NK-92 (cell line): Measurements from ENCODE around the gene CLIC5.

Source experiments
- DNase-seq: peaks from one replicate; lab custom pipeline; 2025; ENCODE audit not compliant: unreplicated experiment; lab: John Stamatoyannopoulos, UW

The CLIC5 gene

DNA sequence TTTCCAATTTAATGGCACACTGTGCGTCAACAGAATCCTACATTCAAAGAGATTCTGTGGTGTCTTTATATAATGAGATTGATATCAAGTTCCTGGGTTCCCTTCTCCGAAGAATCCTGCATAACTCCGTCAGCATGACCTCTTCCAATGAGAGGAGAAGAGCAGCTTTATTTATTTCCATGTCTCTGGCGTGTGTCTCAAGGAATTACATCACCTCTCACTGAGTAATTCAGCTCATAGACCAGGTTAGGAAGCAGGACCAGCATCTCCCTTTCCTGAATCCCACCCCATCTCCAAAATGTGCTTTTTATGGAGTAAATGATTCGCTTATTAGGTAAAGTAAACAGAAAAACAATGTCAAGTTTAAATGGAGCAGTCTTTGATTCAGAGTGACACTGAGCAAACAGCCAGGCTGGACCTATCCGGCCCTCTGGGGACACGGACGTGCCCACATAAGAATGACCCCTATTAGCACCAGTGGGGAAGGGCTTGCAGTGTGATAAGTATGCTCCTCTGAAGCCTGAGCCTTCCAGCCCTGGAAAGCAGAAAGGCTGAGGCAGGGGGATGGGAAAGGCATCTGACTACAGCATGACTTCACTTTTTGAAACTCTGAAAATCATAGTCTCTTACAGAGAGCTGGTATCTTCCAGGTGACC is 165.2 kb downstream of the CLIC5 start:
- DNase-seq: no peak

DNA sequence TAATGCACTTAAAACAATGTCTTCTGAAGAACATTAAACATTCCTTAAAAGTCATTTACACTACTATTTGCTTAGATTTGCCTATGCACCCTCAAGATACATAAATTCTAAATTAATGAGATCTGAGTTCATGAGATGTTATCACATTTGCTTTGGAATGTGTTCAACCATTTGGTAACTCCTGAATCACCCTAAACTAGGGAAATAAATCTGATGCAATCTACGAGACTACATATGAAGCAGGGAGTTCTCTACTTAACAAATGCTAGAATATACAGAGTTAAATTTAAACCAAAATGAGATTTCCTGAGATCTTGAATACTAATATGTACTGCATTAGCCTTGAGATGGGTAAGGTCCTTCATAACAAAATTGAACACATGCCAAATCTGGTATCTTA is 170.1 kb downstream of the CLIC5 start:
- no peak for DNase-seq

DNA sequence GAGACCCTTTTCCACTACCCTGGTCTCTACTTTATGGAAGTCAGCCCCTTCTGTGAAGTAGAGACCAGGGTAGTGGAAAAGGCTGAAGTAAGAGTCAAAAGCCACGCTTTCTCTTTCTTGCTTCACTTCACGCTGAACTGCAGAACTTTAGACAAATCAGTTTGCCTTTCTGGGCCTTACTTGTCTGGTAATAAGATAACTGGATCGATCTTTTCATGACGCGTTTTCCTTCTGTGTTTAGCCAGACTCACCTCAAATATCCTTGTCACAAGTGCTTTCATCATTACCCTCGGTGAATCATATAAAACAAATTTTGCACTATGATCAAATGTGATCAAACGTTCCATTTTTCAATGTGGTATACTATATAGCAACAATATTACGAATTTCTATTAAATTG is 170.7 kb downstream of the CLIC5 start:
- DNase-seq: no peak

DNA sequence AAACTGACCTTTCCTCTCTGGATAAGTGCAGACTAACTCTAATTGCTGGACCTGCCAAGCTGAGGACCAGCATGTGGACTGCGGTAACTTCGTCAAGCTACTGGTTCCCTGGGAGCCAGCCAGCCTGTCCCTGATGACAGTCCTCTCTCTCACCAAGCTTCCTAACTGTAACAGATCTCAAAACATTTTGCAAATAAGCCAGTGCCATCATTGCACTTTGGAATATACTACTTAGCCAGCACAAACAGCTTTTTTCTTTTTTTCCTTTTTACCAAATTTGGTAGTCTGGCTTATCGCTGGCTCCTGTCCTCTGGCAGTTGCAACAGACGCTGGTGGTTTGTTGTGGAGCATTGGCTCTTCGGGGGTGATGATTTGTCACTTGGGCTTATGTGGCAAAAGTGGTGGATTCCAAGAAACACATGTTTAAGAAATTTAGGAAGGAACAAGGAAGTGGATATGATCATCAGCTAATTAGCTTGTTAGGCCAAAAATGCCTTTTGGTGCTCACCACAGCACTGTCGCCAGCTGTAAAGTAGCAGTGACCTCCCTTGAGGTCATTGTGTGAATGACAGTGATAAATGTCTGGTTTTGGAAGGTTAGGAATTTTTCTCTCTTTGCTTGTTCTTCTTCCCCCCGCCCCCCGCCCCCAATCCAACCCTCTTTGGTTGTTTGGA is 171.7 kb downstream of the CLIC5 start:
- DNase-seq: no peak

DNA sequence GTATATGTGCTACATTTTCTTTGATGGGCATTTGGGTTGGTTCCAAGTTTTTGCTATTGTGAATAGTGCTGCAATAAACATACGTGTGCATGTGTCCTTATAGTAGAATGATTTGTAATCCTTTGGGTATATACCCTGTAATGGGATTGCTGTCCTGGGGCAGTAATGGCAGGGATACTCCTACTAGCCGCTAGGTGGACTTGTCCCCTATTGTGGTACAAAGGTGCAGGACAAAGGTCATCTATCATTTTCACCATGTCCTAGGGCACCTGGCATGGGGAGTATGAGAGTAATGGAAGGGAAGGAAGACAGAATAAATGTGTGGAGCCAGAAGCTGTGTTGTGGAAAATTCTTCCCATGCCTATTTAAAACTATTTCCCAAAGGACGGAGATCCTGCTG is 174.6 kb downstream of the CLIC5 start:
- no peak for DNase-seq

DNA sequence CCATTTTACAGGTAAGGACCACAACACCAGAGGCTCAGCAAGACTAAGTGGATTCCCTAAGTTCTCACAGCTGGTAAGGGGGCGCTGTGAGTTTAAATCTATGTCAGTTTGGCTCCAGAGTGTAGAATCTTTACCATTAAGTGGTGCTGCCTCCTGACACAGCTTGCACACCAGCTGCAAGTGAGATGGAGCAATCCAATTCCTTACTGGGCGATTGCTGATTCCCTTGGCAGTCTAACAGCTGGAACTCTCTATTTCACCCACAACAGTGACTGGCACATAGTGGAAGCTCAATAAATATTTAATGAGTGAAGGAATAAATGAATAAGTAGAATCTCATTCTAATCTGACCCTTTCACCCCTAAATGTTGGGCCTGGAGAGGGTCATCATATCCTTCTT is 176.7 kb downstream of the CLIC5 start:
- DNase-seq: no peak

DNA sequence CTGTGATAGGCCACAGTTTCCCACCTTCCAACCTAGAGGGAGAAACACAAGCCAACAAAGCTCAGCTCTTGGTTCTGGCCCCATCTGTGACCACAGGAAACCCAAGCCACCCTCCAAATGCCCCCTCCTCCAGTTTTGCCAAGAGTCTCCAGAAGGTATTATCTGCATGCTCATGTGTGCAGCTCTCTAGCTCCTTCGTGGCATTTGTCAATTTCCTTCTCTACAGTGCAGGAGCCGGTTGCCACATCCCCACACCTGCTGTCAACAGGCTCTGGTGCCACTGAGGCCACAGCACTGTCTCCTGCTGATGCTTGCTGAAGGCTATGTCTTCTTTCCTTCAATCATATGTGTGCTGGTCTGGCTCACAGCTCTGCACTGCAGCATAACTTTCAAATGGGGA is 177.2 kb downstream of the CLIC5 start:
- no peak for DNase-seq

DNA sequence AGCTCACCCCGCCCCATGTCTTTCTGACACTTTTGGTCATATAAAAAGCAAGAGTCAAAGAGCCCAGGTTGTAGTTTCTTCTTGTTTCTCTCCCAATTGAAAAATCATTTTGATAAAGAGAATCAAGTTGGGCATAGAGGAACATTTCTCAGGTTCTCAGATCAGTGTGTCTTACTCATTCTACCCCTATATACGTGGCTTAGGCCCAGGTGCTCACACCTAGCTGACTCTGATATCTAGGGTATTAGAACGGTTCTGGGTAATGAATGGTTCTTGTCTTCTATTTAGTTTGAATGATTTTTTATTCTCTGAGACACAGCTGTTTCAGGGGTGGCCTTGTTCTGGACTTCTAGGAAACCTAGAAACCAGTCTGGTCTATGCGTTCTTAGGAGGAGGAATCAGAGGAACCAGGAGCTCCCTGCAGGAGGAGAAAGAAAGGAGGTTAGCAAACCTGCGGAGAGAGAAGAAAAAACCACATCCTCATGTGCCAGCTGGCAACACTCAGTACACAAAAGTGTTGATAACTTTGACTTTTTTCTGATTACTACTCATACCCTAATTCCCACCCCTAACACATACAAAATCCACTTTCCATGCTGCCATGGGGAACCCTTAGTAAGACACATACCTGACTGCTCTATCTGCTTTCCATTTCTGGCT is 178.0 kb downstream of the CLIC5 start:
- DNase-seq: no peak

DNA sequence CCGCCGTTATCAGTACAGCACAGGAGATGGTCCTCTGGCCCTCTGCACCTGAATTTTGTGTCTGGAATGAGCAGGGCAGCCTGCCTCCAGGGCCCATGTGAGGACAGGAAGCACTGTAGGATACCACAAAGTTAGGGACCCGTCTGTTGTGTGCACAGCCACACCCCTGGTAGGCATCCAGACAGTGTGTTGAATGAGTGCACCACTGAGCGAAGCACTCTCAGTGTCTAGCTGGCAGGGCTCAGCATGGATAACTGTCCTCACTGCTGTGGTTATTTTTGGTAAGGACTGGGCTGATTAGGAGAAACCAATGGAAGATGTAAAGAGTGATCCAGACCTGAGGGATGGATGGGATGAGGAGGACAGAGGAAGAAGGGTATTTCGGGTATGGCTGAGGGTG is 178.7 kb downstream of the CLIC5 start:
- no peak for DNase-seq

DNA sequence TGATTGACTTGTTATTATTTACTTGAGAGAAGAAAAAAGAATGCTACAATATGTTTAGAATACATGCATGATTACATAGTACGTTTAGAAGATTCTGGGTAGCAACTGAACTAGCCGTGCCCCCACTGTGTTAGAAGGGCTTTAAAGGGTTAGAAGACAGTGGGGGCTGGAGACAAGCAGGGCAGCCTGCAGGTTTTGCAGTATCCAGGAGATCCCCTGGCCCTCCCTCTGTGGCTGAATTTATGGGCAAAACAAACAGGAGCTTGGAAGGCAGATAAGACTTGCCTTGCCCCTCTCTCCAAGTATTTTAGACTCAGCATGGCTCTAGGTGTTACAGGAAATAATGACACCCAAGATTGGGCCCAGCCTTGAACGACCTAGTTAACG is 179.2 kb downstream of the CLIC5 start:
- no peak for DNase-seq

DNA sequence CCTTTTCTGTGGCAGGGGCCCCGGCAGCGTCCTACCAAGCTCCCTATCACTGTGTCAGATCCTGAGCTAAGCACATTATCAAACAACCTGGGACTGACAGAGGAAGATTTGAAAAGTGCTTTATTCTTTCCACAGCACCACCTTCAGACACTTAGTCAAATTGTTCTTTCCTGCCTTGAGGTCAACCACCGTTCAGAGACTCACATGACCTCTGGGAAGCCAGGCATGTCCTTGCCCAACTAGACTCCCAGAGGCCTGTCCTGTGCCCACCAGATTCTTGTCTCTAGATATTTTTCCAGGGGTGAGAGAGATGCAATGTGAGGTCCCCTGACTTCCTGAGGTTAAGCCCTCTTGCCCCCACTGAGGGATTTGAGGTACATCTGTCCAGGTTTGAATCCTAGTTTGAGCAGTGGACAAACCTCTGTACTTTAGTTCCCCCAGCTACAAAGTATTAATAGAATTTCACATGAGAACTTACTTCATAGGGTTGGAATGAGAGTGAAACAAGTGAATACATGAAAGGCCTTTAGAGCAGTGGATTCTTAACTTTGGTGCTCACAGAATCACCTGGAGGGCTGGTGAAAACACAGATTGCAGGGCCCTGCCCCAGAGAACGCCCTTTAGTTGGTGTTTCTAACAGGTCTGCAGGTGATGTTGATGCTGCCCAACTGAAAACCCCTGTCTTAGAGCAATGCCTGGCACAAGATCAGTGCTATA is 179.8 kb downstream of the CLIC5 start:
- no peak for DNase-seq

DNA sequence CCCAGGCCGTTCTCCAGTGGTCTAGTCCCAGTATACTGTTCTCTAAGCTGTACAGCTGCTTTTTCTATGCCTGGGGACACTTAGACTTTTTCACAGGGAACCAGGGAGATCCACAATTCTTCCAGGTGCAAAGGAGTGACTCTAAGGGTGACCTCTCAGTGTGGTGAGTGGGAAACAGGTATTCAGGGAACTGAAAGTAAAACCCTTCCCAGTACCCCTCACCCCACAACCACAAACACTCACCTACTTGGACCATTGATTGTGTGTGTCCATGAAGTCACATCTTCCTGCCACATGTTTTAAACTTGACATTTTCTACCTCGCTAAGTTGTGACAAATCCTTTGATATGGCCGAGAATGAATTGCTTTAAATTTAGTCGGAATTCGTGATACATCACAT is 183.6 kb downstream of the CLIC5 start:
- DNase-seq: no peak
